HG03571 (cell line): ENCODE results near the gene ROBO1.

ENCODE experiments used
- ATAC-seq: cut with Tn5 transposase; IDR thresholded peaks from one replicate; pipeline ENCODE4 v1.9.1; 2021; ENCODE audit not compliant: unreplicated experiment

The ROBO1 gene

GRCh38 chr3:78604341-78604740, 1163.5 kb downstream of the ROBO1 start:
- ATAC-seq = no peak

- no peak for ATAC-seq
These were observed 1166.5 kb downstream of the ROBO1 start for GRCh38 chr3:78601249-78601648.

- ATAC-seq = no peak
These were observed 1178.0 kb downstream of the ROBO1 start for GRCh38 chr3:78589778-78590177.

GRCh38 chr3:78588906-78589621, 1178.7 kb downstream of the ROBO1 start:
- ATAC-seq = no peak

GRCh38 chr3:78580681-78581080, 1187.1 kb downstream of the ROBO1 start:
- ATAC-seq = no peak

- ATAC-seq = no peak
These were observed 1196.3 kb downstream of the ROBO1 start for GRCh38 chr3:78571486-78571885.

- no peak for ATAC-seq
These were observed 1197.3 kb downstream of the ROBO1 start for GRCh38 chr3:78570496-78570895.

- no peak for ATAC-seq
These were observed 1198.0 kb downstream of the ROBO1 start for GRCh38 chr3:78569804-78570203.

- no peak for ATAC-seq
These were observed 1202.1 kb downstream of the ROBO1 start for GRCh38 chr3:78565712-78566111.

GRCh38 chr3:78562328-78562727, 1205.5 kb downstream of the ROBO1 start:
- ATAC-seq = no peak
